ENCODE results near the gene SIX2.

SIX2 gene

GRCh38 chr2:44965684-44966083, 43.6 kb downstream of the SIX2 start:
- no peak for DNase-seq
- Histone ChIP-seq H3K4me2 (ENCODE audit: low read depth, low read length) (no peak overlapping the region), H3K9me3 (replicated peaks; ENCODE audit: insufficient read depth, low read length) (no peaks in the 10 kb centered on the region), H2AFZ (ENCODE audit: low read length) (no peak overlapping the region), H3F3A (ENCODE audit: insufficient read depth, low read length) (no peaks in the 10 kb centered on the region), H3K9ac (ENCODE audit: low read length) (no peak overlapping the region), H3K27me3 (replicated peaks; ENCODE audit: insufficient read depth, low read length) (no peaks in the 10 kb centered on the region), H3K36me3 (replicated peaks; ENCODE audit: insufficient read depth, low read length) (no peaks in the 10 kb centered on the region), H3K9me2 (replicated peaks; ENCODE audit: insufficient read depth, low read length) (no peaks in the 10 kb centered on the region), H3K79me2 (ENCODE audit: low read length) (no peaks in the 10 kb centered on the region), H4K20me1 (ENCODE audit: insufficient read depth, low read length) (no peaks in the 10 kb centered on the region), H3K4me3 (ENCODE audit: low read length) (no peak overlapping the region), H3K4me1 (ENCODE audit: low read length) (no peaks in the 10 kb centered on the region), H3K27ac (ENCODE audit: low read length) (no peak overlapping the region)
- TF ChIP-seq EZH2 (optimal IDR thresholded peaks at IDR 0.05; ENCODE audit: low read depth, low read length), result no peak
- no peak for TF ChIP-seq CTCF (IDR thresholded peaks at IDR 0.05; ENCODE audit: low read length)
- TF ChIP-seq EZH2phosphoT487 (IDR thresholded peaks at IDR 0.05; ENCODE audit: low read length), result no peak

DNA sequence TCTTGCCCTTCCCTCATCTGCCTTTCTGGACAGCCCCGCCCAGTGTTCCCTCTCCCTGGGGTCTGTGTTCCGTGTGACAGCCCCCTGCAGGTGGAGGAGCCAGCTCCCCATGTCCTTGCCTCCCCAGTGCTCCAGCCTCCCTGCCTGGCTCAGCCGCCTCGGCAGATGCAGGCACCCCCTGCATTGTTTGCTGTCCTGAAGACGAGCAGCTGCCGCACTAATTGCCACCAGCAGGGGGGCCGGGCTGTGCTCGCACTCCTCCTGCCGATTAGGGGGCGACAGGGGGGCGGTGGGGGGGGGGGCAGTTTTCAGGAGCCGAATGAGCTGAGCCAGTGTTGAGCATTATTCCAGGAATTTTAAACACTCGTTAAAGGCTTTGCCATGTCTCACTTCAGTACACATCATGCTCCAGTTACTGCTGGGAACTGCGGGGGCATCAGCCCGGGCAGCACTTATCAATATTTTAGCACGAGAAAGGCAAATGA, 44.5 kb downstream of the SIX2 start:
- Histone ChIP-seq H3K9ac (ENCODE audit: low read length) (no peak overlapping the region), H3K27ac (ENCODE audit: low read length) (no peak overlapping the region), H3K36me3 (replicated peaks; ENCODE audit: insufficient read depth, low read length) (no peaks in the 10 kb centered on the region), H3K9me2 (replicated peaks; ENCODE audit: insufficient read depth, low read length) (no peaks in the 10 kb centered on the region), H3K27me3 (replicated peaks; ENCODE audit: insufficient read depth, low read length) (no peaks in the 10 kb centered on the region), H3K4me3 (ENCODE audit: low read length) (no peak overlapping the region), H2AFZ (ENCODE audit: low read length) (no peak overlapping the region), H3K79me2 (ENCODE audit: low read length) (no peaks in the 10 kb centered on the region), H3K9me3 (replicated peaks; ENCODE audit: insufficient read depth, low read length) (no peaks in the 10 kb centered on the region), H3K4me2 (ENCODE audit: low read depth, low read length) (no peak overlapping the region), H3F3A (ENCODE audit: insufficient read depth, low read length) (no peaks in the 10 kb centered on the region), H4K20me1 (ENCODE audit: insufficient read depth, low read length) (no peaks in the 10 kb centered on the region), H3K4me1 (ENCODE audit: low read length) (no peaks in the 10 kb centered on the region)
- no peak for DNase-seq
- TF ChIP-seq EZH2 (optimal IDR thresholded peaks at IDR 0.05; ENCODE audit: low read depth, low read length) (no peak), EZH2phosphoT487 (IDR thresholded peaks at IDR 0.05; ENCODE audit: low read length) (no peak), CTCF (IDR thresholded peaks at IDR 0.05; ENCODE audit: low read length) (no peak)

DNA sequence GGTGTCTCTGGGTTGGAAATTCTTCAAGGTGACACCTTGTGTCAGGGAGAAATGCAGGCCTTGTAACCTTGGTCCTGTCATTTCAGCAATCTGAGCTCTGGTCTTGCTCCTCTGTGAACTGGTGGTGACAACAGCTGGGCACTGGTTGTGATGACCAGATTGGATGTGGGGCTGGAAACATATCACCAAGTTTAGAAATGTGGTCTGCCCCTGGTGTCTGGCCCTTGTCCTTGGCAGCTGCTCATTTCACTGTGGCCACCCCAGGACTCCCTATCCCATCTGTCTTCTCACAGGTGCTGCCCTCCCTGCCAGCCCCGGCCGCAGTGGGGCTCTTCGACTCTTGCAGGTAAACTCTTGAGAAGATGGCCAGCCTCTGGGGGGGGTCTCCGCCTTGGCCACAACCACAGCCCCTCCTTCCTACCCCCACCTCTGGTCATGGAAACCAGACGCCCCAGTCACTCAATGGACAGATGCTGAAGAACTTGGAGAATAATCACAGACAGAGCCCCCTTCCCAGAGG, 47.0 kb downstream of the SIX2 start:
- no peaks in the 10 kb centered on the region for H3K36me3 ChIP-seq (replicated peaks; ENCODE audit: insufficient read depth, low read length)
- no peaks in the 10 kb centered on the region for H3K79me2 ChIP-seq (ENCODE audit: low read length)
- no peak overlapping the region for H3K9ac ChIP-seq (ENCODE audit: low read length)
- no peak overlapping the region for H3K4me3 ChIP-seq (ENCODE audit: low read length)
- TF ChIP-seq EZH2phosphoT487 (IDR thresholded peaks at IDR 0.05; ENCODE audit: low read length) (no peak), EZH2 (optimal IDR thresholded peaks at IDR 0.05; ENCODE audit: low read depth, low read length) (no peak)
- no peaks in the 10 kb centered on the region for H3K27me3 ChIP-seq (replicated peaks; ENCODE audit: insufficient read depth, low read length)
- H4K20me1 ChIP-seq (ENCODE audit: insufficient read depth, low read length), result no peaks in the 10 kb centered on the region
- H3K4me2 ChIP-seq (ENCODE audit: low read depth, low read length), result no peak overlapping the region
- no peaks in the 10 kb centered on the region for H3K9me3 ChIP-seq (replicated peaks; ENCODE audit: insufficient read depth, low read length)
- no peak for DNase-seq
- H2AFZ ChIP-seq (ENCODE audit: low read length), result no peak overlapping the region
- no peaks in the 10 kb centered on the region for H3F3A ChIP-seq (ENCODE audit: insufficient read depth, low read length)
- H3K9me2 ChIP-seq (replicated peaks; ENCODE audit: insufficient read depth, low read length), result no peaks in the 10 kb centered on the region
- H3K27ac ChIP-seq (ENCODE audit: low read length), result no peak overlapping the region
- no peaks in the 10 kb centered on the region for H3K4me1 ChIP-seq (ENCODE audit: low read length)

DNA sequence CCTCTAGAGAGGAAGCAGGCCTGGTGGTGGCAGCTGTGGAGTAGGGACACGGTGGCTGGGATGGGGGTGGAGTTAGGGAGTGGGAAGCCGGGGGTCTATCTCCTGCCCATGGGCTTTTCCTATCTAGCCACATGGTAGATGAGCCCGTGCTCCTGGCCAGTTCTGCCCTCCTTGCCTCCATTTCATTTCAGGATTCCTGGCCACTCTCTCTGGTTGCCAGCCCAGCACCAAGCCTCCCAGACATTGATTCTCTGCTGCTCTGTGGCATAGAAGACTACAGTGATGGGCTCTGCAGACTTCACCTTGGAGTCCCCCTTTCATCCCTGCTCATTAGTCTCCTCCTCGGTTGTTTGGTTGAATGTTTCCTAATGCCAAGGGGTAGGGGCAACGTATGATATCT, 48.4 kb downstream of the SIX2 start:
- no peaks in the 10 kb centered on the region for H3K27me3 ChIP-seq (replicated peaks; ENCODE audit: insufficient read depth, low read length)
- H3K4me1 ChIP-seq (ENCODE audit: low read length), result no peaks in the 10 kb centered on the region

More for the DNA sequence above, 48.4 kb downstream of the SIX2 start:
- Histone ChIP-seq H3K9me2 (replicated peaks; ENCODE audit: insufficient read depth, low read length) (no peaks in the 10 kb centered on the region), H4K20me1 (ENCODE audit: insufficient read depth, low read length) (no peaks in the 10 kb centered on the region), H3K27ac (ENCODE audit: low read length) (no peak overlapping the region), H3K9ac (ENCODE audit: low read length) (no peak overlapping the region), H3K9me3 (replicated peaks; ENCODE audit: insufficient read depth, low read length) (no peaks in the 10 kb centered on the region), H3K36me3 (replicated peaks; ENCODE audit: insufficient read depth, low read length) (no peaks in the 10 kb centered on the region), H3K4me3 (ENCODE audit: low read length) (no peak overlapping the region), H3K79me2 (ENCODE audit: low read length) (no peaks in the 10 kb centered on the region), H3F3A (ENCODE audit: insufficient read depth, low read length) (no peaks in the 10 kb centered on the region), H3K4me2 (ENCODE audit: low read depth, low read length) (no peak overlapping the region), H2AFZ (ENCODE audit: low read length) (no peak overlapping the region)
- TF ChIP-seq EZH2 (optimal IDR thresholded peaks at IDR 0.05; ENCODE audit: low read depth, low read length) (no peak), EZH2phosphoT487 (IDR thresholded peaks at IDR 0.05; ENCODE audit: low read length) (no peak), CTCF (IDR thresholded peaks at IDR 0.05; ENCODE audit: low read length) (no peak)
- DNase-seq, result no peak

Measured in MM.1S (cell line).